ENCODE measurements around the gene CNNM1.

DNA sequence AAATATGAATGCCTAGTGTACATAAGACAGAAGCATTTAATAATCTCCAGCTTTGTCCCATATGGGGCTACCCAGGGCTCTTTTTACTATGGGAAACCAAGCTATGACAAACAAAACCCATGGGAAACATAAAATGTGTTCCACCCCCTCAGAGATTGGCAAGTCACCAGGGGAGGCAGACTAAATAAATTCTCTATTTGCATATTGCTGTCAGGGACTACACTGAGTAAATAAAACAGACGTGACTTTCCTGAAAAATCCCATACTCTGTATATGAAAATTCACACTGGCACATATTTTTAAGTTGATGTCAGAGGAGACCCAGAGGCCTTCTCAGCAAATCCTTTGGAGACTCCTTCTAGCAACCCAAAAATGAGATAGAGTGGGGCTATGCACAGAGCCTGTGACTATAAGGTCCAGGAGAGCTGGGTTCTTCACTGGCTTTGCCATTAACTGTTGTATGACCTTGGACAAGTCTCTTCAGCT is 49.5 kb upstream of the CNNM1 start:
- TF ChIP-seq, protein P1, sequence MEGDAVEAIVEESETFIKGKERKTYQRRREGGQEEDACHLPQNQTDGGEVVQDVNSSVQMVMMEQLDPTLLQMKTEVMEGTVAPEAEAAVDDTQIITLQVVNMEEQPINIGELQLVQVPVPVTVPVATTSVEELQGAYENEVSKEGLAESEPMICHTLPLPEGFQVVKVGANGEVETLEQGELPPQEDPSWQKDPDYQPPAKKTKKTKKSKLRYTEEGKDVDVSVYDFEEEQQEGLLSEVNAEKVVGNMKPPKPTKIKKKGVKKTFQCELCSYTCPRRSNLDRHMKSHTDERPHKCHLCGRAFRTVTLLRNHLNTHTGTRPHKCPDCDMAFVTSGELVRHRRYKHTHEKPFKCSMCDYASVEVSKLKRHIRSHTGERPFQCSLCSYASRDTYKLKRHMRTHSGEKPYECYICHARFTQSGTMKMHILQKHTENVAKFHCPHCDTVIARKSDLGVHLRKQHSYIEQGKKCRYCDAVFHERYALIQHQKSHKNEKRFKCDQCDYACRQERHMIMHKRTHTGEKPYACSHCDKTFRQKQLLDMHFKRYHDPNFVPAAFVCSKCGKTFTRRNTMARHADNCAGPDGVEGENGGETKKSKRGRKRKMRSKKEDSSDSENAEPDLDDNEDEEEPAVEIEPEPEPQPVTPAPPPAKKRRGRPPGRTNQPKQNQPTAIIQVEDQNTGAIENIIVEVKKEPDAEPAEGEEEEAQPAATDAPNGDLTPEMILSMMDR (IDR thresholded peaks at IDR 0.05): no peak
- TF ChIP-seq POLR2A (IDR thresholded peaks at IDR 0.05): no peak
